Neural crest cell (in vitro differentiated cells): ENCODE results near the gene PHLDB2. TPM values are rescaled to one million over a fixed set of nuclear protein-coding genes. Genes with fewer than 3 reads are reported as not detected.

Experiments
- DNase-seq: peaks from one replicate; pipeline ENCODE4 v3.0.0; 2021; ENCODE audit warnings: low read depth, mixed read lengths, low spot score
- H3K27ac Mint-ChIP-seq: one replicate; pipeline ENCODE4 v1.8.0; 2021; ENCODE audit warnings: mild to moderate bottlenecking, mixed read lengths; ENCODE audit not compliant: unreplicated experiment
- H3K27me3 Mint-ChIP-seq: 2 replicates; pipeline ENCODE4 v1.8.0; 2021; ENCODE audit warnings: low read depth, mild to moderate bottlenecking, mixed read lengths
- H3K36me3 Mint-ChIP-seq: 2 replicates; pipeline ENCODE4 v1.8.0; 2021; ENCODE audit warnings: low read depth, mild to moderate bottlenecking, mixed read lengths
- H3K4me1 Mint-ChIP-seq: 2 replicates; pipeline ENCODE4 v1.8.0; 2021; ENCODE audit warnings: mixed read lengths
- H3K4me3 Mint-ChIP-seq: one replicate; pipeline ENCODE4 v1.8.0; 2021; ENCODE audit warnings: mild to moderate bottlenecking, mixed read lengths
- H3K9me3 Mint-ChIP-seq: 2 replicates; pipeline ENCODE4 v1.8.0; 2021; ENCODE audit warnings: mixed read lengths
- total RNA-seq: library from RNA; stranded (reverse); gene quantifications from 2 replicates; pipeline ENCODE4 v1.2.1, GENCODE V29; 2021
- TF ChIP-seq, protein P1 (sequence below): fragments of 200-600 bp; sonication (generic); conservative IDR thresholded peaks from 2 replicates; pipeline ENCODE4 v1.5.0; 2021; ENCODE audit warnings: antibody characterized with exemption, mild to moderate bottlenecking

The PHLDB2 gene
- total RNA-seq, 1 donor from 2014 or later = 49.0 TPM

- TF ChIP-seq, protein P1, sequence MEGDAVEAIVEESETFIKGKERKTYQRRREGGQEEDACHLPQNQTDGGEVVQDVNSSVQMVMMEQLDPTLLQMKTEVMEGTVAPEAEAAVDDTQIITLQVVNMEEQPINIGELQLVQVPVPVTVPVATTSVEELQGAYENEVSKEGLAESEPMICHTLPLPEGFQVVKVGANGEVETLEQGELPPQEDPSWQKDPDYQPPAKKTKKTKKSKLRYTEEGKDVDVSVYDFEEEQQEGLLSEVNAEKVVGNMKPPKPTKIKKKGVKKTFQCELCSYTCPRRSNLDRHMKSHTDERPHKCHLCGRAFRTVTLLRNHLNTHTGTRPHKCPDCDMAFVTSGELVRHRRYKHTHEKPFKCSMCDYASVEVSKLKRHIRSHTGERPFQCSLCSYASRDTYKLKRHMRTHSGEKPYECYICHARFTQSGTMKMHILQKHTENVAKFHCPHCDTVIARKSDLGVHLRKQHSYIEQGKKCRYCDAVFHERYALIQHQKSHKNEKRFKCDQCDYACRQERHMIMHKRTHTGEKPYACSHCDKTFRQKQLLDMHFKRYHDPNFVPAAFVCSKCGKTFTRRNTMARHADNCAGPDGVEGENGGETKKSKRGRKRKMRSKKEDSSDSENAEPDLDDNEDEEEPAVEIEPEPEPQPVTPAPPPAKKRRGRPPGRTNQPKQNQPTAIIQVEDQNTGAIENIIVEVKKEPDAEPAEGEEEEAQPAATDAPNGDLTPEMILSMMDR = no peak
- Mint-ChIP-seq H3K4me3 (peak overlapping the region; percentile 99), H3K4me1 (peaks cover 65% of the 10 kb centered on the region), H3K36me3 (peaks cover 30% of the 10 kb centered on the region), H3K27ac (no peak overlapping the region), H3K27me3 (no peaks in the 10 kb centered on the region), H3K9me3 (no peaks in the 10 kb centered on the region)
- DNase-seq = no peak
These were observed 146.1 kb downstream of the PHLDB2 start for GRCh38 chr3:112005091-112005672.

DNA sequence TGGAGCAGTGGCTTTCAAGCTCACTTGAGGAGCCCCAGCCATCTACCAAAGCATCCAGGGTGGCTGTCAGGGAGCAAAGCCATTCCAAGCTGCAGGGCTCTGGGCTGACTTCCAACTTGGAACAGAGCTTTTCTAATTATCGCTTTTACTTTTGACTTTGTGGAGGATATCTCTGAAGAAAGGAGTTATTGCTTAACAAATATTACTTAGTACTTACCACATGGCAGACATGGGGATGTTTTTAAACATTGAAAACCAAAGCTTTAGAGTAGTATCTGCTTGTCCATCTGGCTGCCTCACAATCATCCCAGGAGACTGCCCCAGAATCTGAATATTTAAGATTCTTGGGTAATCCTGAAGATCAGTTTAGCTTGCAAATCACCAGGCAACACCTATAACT lies 148.6 kb downstream of the PHLDB2 start:
- TF ChIP-seq, protein P1 = no peak
- H3K4me1 Mint-ChIP-seq = peaks cover 59% of the 10 kb centered on the region
- H3K9me3 Mint-ChIP-seq = no peaks in the 10 kb centered on the region
- no peak overlapping the region for H3K27ac Mint-ChIP-seq
- DNase-seq = no peak
- H3K27me3 Mint-ChIP-seq = no peaks in the 10 kb centered on the region
- no peak overlapping the region for H3K4me3 Mint-ChIP-seq
- H3K36me3 Mint-ChIP-seq = peaks cover 30% of the 10 kb centered on the region

DNA sequence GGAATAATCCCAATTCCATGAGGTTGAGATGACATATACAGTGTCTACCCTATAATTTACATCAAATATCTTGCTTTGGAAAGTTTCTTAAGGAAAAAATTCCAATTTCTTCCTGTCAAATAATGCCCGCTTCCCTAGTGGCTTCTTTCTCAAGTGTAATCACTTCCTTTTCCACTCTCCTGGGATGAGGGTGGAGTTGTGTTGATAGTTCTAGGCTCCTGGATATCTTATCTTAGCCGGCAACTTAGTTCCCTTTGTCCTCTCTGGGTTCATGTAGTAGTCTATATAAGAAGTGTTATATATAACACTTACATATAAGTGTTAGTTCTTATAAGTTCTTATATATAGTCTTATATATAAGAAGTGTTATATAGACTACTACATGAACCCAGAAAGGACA lies 150.6 kb downstream of the PHLDB2 start:
- H3K4me3 Mint-ChIP-seq = no peak overlapping the region
- no peak overlapping the region for H3K27ac Mint-ChIP-seq
- H3K9me3 Mint-ChIP-seq = no peaks in the 10 kb centered on the region
- DNase-seq = no peak
- no peaks in the 10 kb centered on the region for H3K27me3 Mint-ChIP-seq
- H3K4me1 Mint-ChIP-seq = peaks cover 54% of the 10 kb centered on the region
- TF ChIP-seq, protein P1 = no peak
- H3K36me3 Mint-ChIP-seq = peaks cover 24% of the 10 kb centered on the region

DNA sequence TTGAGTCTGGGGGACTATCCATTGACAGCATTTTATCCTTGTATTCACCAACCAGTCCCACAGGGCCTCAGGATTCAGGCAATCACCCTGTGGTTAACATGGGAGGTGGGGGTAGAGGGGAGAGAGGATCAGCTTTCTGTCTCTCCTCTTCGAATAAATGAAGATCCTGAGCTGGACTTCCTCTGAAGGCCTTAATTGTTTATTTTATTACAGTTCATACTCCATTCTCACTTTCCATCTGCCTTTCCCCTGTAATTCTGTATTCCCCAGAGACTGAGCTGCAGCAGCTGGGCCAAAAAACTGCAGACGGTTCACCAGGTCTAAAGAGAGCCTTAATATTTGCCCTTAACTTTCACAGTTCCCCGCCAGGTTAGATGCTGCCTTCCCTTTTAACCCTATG lies 151.6 kb downstream of the PHLDB2 start:
- Mint-ChIP-seq H3K27me3 (no peaks in the 10 kb centered on the region), H3K36me3 (peaks cover 20% of the 10 kb centered on the region), H3K4me3 (no peak overlapping the region), H3K27ac (no peak overlapping the region), H3K4me1 (peaks cover 46% of the 10 kb centered on the region), H3K9me3 (no peaks in the 10 kb centered on the region)
- TF ChIP-seq, protein P1 = no peak
- no peak for DNase-seq

GRCh38 chr3:112011376-112011940 lies 152.4 kb downstream of the PHLDB2 start:
- Mint-ChIP-seq H3K4me1 (peaks cover 46% of the 10 kb centered on the region), H3K36me3 (peaks cover 18% of the 10 kb centered on the region), H3K27me3 (no peaks in the 10 kb centered on the region), H3K27ac (no peak overlapping the region), H3K4me3 (no peak overlapping the region), H3K9me3 (no peaks in the 10 kb centered on the region)
- TF ChIP-seq, protein P1 = no peak
- DNase-seq = no peak
